ENCODE data around the gene GJC2.
A peak's percentile ranks its signal among the peaks of the same experiment; 100 is the strongest.

The GJC2 gene

DNA sequence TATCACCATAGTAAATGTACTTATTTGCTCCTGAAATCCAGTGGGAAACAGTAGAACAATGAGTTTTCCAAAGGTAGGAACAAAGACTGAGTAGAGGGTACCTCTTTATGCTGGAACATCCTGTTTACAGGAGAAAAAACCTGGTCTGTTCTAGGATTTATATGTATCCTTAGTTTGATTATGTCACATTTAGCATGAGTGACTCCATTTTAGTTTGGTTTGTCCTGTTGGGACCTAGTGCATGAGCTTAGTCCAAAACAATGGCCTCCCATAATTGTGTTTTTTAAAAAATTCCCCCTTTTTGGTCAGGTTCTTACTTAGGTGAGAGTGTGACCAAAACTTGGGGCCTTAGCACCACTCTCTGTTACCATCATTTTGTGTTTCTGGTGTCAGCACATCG is 37.1 kb upstream of the GJC2 start:
- TF ChIP-seq TCF12 (IDR thresholded peaks at IDR 0.05; ENCODE audit: low read depth) (no peak), YY1 (IDR thresholded peaks at IDR 0.05; ENCODE audit: low read depth) (no peak)

DNA sequence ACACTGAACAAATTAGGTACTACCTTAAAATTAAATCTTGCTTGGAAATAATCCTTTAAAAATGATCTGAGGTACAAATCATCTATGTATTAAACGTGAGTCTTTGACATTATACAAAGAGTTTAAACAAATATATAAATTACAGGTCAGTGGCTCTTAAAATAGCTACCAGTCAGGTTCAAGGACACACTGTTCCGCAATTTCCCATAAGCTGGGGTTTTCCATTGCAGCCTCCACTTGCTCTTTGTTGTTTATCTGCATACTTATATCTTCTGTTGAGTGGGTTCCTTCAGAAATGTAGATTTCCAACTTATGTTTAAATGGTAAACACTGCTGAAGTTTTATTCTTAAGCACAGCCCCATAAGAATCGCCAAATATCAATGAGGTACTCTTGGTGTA is 34.9 kb upstream of the GJC2 start:
- TF ChIP-seq CREB1 (IDR thresholded peaks at IDR 0.05; ENCODE audit: low read depth) (no peak), NFIC (IDR thresholded peaks at IDR 0.05) (no peak), EGR1 (IDR thresholded peaks at IDR 0.05) (no peak), TEAD4 (IDR thresholded peaks at IDR 0.05) (no peak), YY1 (IDR thresholded peaks at IDR 0.05; ENCODE audit: low read depth) (no peak), TAF1 (IDR thresholded peaks at IDR 0.05; ENCODE audit: low read depth) (no peak), ZBTB7A (IDR thresholded peaks at IDR 0.05; ENCODE audit: low read depth) (no peak)
- TF ChIP-seq, protein P1, sequence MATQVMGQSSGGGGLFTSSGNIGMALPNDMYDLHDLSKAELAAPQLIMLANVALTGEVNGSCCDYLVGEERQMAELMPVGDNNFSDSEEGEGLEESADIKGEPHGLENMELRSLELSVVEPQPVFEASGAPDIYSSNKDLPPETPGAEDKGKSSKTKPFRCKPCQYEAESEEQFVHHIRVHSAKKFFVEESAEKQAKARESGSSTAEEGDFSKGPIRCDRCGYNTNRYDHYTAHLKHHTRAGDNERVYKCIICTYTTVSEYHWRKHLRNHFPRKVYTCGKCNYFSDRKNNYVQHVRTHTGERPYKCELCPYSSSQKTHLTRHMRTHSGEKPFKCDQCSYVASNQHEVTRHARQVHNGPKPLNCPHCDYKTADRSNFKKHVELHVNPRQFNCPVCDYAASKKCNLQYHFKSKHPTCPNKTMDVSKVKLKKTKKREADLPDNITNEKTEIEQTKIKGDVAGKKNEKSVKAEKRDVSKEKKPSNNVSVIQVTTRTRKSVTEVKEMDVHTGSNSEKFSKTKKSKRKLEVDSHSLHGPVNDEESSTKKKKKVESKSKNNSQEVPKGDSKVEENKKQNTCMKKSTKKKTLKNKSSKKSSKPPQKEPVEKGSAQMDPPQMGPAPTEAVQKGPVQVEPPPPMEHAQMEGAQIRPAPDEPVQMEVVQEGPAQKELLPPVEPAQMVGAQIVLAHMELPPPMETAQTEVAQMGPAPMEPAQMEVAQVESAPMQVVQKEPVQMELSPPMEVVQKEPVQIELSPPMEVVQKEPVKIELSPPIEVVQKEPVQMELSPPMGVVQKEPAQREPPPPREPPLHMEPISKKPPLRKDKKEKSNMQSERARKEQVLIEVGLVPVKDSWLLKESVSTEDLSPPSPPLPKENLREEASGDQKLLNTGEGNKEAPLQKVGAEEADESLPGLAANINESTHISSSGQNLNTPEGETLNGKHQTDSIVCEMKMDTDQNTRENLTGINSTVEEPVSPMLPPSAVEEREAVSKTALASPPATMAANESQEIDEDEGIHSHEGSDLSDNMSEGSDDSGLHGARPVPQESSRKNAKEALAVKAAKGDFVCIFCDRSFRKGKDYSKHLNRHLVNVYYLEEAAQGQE (IDR thresholded peaks at IDR 0.05; ENCODE audit: low read depth), result no peak
- TF ChIP-seq, protein P2, sequence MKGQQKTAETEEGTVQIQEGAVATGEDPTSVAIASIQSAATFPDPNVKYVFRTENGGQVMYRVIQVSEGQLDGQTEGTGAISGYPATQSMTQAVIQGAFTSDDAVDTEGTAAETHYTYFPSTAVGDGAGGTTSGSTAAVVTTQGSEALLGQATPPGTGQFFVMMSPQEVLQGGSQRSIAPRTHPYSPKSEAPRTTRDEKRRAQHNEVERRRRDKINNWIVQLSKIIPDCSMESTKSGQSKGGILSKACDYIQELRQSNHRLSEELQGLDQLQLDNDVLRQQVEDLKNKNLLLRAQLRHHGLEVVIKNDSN (IDR thresholded peaks at IDR 0.05), result no peak

DNA sequence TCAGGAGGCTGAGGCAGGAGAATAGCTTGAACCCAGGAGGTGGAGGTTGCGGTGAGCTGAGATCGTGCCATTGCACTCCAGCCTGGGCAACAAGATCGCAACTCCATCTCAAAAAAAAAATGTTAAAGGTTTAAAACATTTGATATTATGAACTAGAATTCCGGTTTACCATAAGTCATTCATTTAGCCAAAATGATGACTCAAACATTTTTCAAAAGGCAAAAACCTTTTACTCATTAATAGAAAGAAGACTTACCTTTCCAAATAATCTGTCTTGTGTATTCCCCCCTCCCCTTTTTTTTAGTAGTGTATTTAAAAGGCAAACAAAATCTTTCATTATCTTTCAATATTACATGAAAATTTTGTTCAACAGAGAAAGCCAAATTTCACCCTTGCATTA is 32.4 kb upstream of the GJC2 start:
- no peak for TF ChIP-seq CREB1 (IDR thresholded peaks at IDR 0.05; ENCODE audit: low read depth)
- no peak for TF ChIP-seq ZBTB7A (IDR thresholded peaks at IDR 0.05; ENCODE audit: low read depth)
- TF ChIP-seq CEBPB (IDR thresholded peaks at IDR 0.05), result no peak
- TF ChIP-seq, protein P3, sequence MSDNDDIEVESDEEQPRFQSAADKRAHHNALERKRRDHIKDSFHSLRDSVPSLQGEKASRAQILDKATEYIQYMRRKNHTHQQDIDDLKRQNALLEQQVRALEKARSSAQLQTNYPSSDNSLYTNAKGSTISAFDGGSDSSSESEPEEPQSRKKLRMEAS (IDR thresholded peaks at IDR 0.05), result no peak
- TF ChIP-seq NFIC (IDR thresholded peaks at IDR 0.05), result no peak
- TF ChIP-seq, protein P2 (IDR thresholded peaks at IDR 0.05), result no peak
- no peak for TF ChIP-seq TAF1 (IDR thresholded peaks at IDR 0.05; ENCODE audit: low read depth)
- no peak for TF ChIP-seq FOXM1 (IDR thresholded peaks at IDR 0.05; ENCODE audit: borderline replicate concordance, low read depth)
- no peak for TF ChIP-seq YY1 (IDR thresholded peaks at IDR 0.05; ENCODE audit: low read depth)
- TF ChIP-seq RAD21 (IDR thresholded peaks at IDR 0.05; ENCODE audit: low read depth), result no peak
- no peak for TF ChIP-seq TCF12 (IDR thresholded peaks at IDR 0.05; ENCODE audit: low read depth)
- TF ChIP-seq EP300 (IDR thresholded peaks at IDR 0.05; ENCODE audit: borderline replicate concordance), result no peak
- TF ChIP-seq EGR1 (IDR thresholded peaks at IDR 0.05), result no peak
- TF ChIP-seq, protein P1 (IDR thresholded peaks at IDR 0.05; ENCODE audit: low read depth), result no peak
- TF ChIP-seq TEAD4 (IDR thresholded peaks at IDR 0.05), result no peak

DNA sequence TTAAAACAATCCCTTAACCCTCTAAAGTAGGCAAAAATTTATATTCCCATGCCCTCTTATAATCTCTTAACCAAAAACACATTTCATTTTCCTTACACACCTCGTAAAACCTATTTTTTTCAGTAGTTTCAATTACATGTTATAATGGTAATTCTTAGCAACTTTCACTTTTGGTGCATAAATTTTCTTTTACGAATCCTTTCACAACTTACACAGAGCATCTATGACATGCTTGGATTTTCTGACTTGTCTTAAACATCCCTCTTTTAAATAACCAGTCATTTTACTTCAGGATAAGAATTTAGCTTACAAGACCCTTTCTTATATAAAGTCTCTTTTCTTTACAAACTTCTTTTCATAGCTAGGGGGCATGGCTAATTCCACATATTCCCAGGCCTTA is 31.7 kb upstream of the GJC2 start:
- TF ChIP-seq, protein P2 (IDR thresholded peaks at IDR 0.05), result 0 out of 2 replicates have a peak, but pooled peaks have one; percentile 26
- no peak for TF ChIP-seq ZBTB7A (IDR thresholded peaks at IDR 0.05; ENCODE audit: low read depth)

DNA sequence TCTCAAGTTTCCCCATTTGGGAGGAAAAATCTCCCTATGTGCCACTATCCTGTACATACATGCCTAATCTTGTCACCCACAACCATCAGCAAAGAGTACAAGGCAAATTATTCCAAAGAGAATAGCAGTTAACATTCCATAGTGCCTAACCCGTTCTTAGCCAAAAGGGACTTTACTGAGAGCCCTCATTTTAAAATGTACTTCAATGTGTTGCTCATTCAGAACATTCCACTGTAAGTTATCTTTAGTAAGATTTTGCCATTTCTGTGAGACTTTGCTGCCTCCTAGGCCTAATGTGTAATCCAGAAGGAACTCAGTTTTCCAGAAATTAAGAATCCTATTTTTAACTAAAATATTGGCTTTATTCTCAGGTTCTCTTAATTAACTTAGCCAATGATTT is 29.4 kb upstream of the GJC2 start:
- no peak for TF ChIP-seq RAD21 (IDR thresholded peaks at IDR 0.05; ENCODE audit: low read depth)

DNA sequence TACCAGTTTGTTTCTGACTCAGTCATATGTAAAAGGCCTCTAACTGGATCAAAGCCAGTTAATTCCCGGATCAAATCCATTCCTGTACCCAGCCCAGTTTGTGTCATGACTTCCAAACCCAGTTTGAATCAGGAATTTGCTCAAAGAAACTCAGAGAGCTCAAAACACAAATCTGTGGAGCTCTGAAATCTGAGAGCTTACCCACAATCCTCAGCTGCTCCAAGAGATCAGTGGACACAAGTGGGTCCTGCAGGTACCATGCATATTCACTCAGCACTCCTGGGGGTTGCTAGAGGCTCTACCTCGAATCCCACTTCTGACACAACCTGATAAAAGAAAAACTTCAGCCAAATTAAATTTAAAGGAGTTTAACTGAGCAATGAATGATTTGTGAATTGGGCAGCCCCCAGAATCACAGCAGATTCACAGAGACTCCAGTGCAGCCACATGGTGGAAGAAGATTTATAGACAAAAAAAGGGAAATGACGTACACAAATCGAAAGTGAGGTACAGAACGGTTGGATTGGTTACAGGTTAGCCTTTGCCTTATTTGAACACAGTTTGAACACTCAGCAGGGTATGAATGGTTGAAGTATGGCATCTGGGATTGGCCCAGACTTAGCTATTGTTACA is 28.8 kb upstream of the GJC2 start:
- TF ChIP-seq EP300 (IDR thresholded peaks at IDR 0.05; ENCODE audit: borderline replicate concordance) (no peak), EGR1 (IDR thresholded peaks at IDR 0.05) (no peak), ZBTB7A (IDR thresholded peaks at IDR 0.05; ENCODE audit: low read depth) (no peak), TEAD4 (IDR thresholded peaks at IDR 0.05) (no peak), TCF12 (IDR thresholded peaks at IDR 0.05; ENCODE audit: low read depth) (no peak), RAD21 (IDR thresholded peaks at IDR 0.05; ENCODE audit: low read depth) (no peak), YY1 (IDR thresholded peaks at IDR 0.05; ENCODE audit: low read depth) (no peak), NFIC (IDR thresholded peaks at IDR 0.05) (no peak), FOXM1 (IDR thresholded peaks at IDR 0.05; ENCODE audit: borderline replicate concordance, low read depth) (no peak), CEBPB (IDR thresholded peaks at IDR 0.05) (no peak), CREB1 (IDR thresholded peaks at IDR 0.05; ENCODE audit: low read depth) (no peak), TAF1 (IDR thresholded peaks at IDR 0.05; ENCODE audit: low read depth) (no peak)
- TF ChIP-seq, protein P3 (IDR thresholded peaks at IDR 0.05), result no peak
- TF ChIP-seq, protein P1 (IDR thresholded peaks at IDR 0.05; ENCODE audit: low read depth), result no peak
- TF ChIP-seq, protein P2 (IDR thresholded peaks at IDR 0.05), result no peak
